ENCODE data around the gene MRPS25. TPM values are rescaled to one million over a fixed set of nuclear protein-coding genes. Genes with fewer than 3 reads are reported as not detected.
"Not testable (repeated sequence)": the region's sequence is repeated elsewhere in the genome, so short reads cannot be mapped to it uniquely, and the experiment has no call there.

MRPS25 gene
- total RNA-seq, 4 donors from 2014 or later: 23.9 to 39.2 (median 29.5) TPM

- intact Hi-C loops (cut with DNase I): no loop called here
- Histone ChIP-seq H3K4me1 (no peaks in the 10 kb centered on the region), H3K9me3 (no peaks in the 10 kb centered on the region), H3K36me3 (peaks cover 0 to 89% (median 27%) of the 10 kb centered on the region in 3 donors), H3K4me3 (no peak overlapping the region), H3K27me3 (no peaks in the 10 kb centered on the region), H3K27ac (no peak overlapping the region)
- DNase-seq: no peak
- WGBS, 2 donors: 39 to 74% methylated on average over 3 to 5 of the region's 5 CpGs
- TF ChIP-seq POLR2A (IDR thresholded peaks at IDR 0.05) (no peak), CTCF (IDR thresholded peaks at IDR 0.05) (no peak)
Measured at GRCh38 chr3:15011174-15011573, 53.9 kb downstream of the MRPS25 start.

DNA sequence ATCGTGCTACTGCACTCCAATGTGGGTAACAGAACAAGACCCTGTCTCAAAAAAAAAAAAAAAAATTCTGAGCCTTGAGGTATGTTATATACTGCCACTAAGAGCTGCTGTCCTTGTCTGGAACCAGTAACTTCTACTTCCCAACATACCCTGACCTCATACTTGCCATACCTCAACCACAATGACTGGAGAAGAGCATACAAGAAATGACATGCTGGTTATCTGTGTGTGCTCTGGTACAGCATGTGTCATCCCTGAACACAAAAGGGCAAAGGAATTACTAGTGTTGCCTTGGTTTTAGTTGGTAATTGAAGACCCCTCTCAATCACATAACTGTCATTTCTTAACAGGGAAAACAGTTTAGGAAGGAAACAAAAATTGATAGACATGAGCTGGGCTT lies 54.5 kb downstream of the MRPS25 start:
- DNase-seq: no peak
- H3K4me1 ChIP-seq: no peaks in the 10 kb centered on the region
- no peaks in the 10 kb centered on the region for H3K27me3 ChIP-seq
- H3K27ac ChIP-seq: no peak overlapping the region
- WGBS, 2 donors: 93 to 100% methylated on average over 1 of the region's 1 CpG
- H3K36me3 ChIP-seq: peaks cover 0 to 89% (median 22%) of the 10 kb centered on the region in 3 donors
- TF ChIP-seq CTCF (IDR thresholded peaks at IDR 0.05): no peak
- TF ChIP-seq POLR2A (IDR thresholded peaks at IDR 0.05): no peak
- no peak overlapping the region for H3K4me3 ChIP-seq
- no peaks in the 10 kb centered on the region for H3K9me3 ChIP-seq
- intact Hi-C loops (cut with DNase I): no loop called here

- intact Hi-C loops (cut with DNase I): no loop called here
- H3K4me1 ChIP-seq: no peaks in the 10 kb centered on the region
- H3K4me3 ChIP-seq: no peak overlapping the region
- peaks cover 0 to 89% (median 19%) of the 10 kb centered on the region in 3 donors for H3K36me3 ChIP-seq
- no peak overlapping the region for H3K27ac ChIP-seq
- no peak for DNase-seq
- TF ChIP-seq POLR2A (IDR thresholded peaks at IDR 0.05): no peak
- TF ChIP-seq CTCF (IDR thresholded peaks at IDR 0.05): no peak
- H3K27me3 ChIP-seq: no peaks in the 10 kb centered on the region
- WGBS, 2 donors: 97% methylated on average over 5 of the region's 5 CpGs
- H3K9me3 ChIP-seq: no peaks in the 10 kb centered on the region
Measured at GRCh38 chr3:15009167-15009566, 55.9 kb downstream of the MRPS25 start.

GRCh38 chr3:15007681-15008141 lies 57.4 kb downstream of the MRPS25 start:
- no peak overlapping the region for H3K27ac ChIP-seq
- peaks cover 0 to 85% (median 8%) of the 10 kb centered on the region in 3 donors for H3K36me3 ChIP-seq
- no peaks in the 10 kb centered on the region for H3K4me1 ChIP-seq
- no peaks in the 10 kb centered on the region for H3K9me3 ChIP-seq
- intact Hi-C loops (cut with DNase I): no loop called here
- DNase-seq: no peak
- no peak overlapping the region for H3K4me3 ChIP-seq
- WGBS, 2 donors: 45 to 58% methylated on average over 4 of the region's 4 CpGs
- TF ChIP-seq CTCF (IDR thresholded peaks at IDR 0.05): no peak
- no peak for TF ChIP-seq POLR2A (IDR thresholded peaks at IDR 0.05)
- no peaks in the 10 kb centered on the region for H3K27me3 ChIP-seq

- peaks cover 0 to 29% (median 0%) of the 10 kb centered on the region in 3 donors for H3K36me3 ChIP-seq
- DNase-seq; H3K4me3 ChIP-seq; H3K27ac ChIP-seq; H3K9me3 ChIP-seq; intact Hi-C loops (cut with DNase I); H3K4me1 ChIP-seq; H3K27me3 ChIP-seq: not testable (repeated sequence)
- whole genome bisulfite sequencing, 2 donors: 93 to 94% methylated on average over 6 of the region's 6 CpGs
Measured at GRCh38 chr3:14999182-14999581, 65.9 kb downstream of the MRPS25 start.

Other genes with a start within 250 kb of the MRPS25 start
- gene FGD5, start 246.4 kb downstream of the MRPS25 start, total RNA-seq: 10 to 100 TPM in 1 of 4 donors, 1 to 10 TPM in 2, under 1 TPM in 1; 0.80 to 12.0 (median 3.9) TPM
- 10 to 100 TPM; 14.1 to 37.2 (median 26.3) TPM for gene NR2C2, start 117.7 kb downstream of the MRPS25 start, total RNA-seq
- 10 to 100 TPM; 16.0 to 25.0 (median 18.2) TPM for gene RBSN, start 33.8 kb upstream of the MRPS25 start, total RNA-seq
- gene CAPN7, start 140.9 kb upstream of the MRPS25 start, total RNA-seq: 10 to 100 TPM; 20.7 to 52.5 (median 27.0) TPM

Data from esophagus squamous epithelium (tissue), 5 donors.